Fibroblast of the conjunctiva (primary cell): Measurements from ENCODE around the gene MTA1.

Experiments
- DNase-seq: peaks from one replicate; pipeline ENCODE4 v3.0.0-alpha.2; 2010; ENCODE audit warnings: low read depth

MTA1 gene

GRCh38 chr14:105498430-105499255, 79.0 kb downstream of the MTA1 start:
- no peak for DNase-seq

DNA sequence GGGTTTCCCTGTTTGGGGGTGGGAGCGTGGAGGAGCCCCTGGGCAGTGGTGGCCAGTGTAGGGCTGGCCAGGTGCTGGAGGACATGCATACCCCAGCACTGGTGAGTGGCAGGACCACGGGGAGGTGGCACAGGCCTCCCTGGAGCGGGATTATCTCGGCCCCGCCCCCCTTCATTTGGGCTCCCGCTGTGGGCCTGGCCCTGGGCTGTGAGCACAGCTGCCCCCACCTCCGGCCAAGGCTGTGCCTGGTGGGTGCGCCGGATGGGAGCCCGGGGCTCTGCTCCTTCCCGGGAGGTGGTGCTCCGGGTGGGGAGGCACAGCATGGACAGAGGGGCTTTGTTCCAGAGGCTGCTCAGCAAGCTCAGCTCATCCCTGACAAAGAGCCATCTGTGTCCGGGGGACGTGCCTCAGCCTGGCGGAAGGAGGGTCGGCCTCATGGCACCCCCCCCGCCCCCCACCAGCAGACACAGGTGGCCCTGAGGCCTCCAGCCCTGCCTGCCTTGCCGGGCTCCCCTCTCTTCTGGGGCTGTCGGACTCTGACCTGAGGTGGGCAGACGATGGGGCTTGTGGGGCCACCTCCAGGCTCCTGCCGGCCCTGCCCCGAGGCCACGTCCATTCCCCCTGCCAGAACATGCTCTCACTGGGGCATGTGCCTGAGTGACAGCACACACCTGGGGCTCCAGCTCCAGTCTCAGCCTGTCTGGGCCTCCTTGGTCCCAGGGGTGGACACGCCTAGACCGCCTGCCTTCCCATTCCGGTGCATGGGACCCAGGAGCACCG, 79.8 kb downstream of the MTA1 start:
- no peak for DNase-seq

- no peak for DNase-seq
Measured at GRCh38 chr14:105500036-105500725, 80.6 kb downstream of the MTA1 start.

- DNase-seq = no peak
Measured at GRCh38 chr14:105500726-105501101, 81.1 kb downstream of the MTA1 start.

GRCh38 chr14:105501504-105502291, 82.1 kb downstream of the MTA1 start:
- DNase-seq = no peak

- no peak for DNase-seq
Measured at GRCh38 chr14:105502446-105503295, 83.0 kb downstream of the MTA1 start.

GRCh38 chr14:105503296-105503640, 83.6 kb downstream of the MTA1 start:
- DNase-seq = no peak

- DNase-seq = no peak
Measured at GRCh38 chr14:105503935-105504692, 84.5 kb downstream of the MTA1 start.

DNA sequence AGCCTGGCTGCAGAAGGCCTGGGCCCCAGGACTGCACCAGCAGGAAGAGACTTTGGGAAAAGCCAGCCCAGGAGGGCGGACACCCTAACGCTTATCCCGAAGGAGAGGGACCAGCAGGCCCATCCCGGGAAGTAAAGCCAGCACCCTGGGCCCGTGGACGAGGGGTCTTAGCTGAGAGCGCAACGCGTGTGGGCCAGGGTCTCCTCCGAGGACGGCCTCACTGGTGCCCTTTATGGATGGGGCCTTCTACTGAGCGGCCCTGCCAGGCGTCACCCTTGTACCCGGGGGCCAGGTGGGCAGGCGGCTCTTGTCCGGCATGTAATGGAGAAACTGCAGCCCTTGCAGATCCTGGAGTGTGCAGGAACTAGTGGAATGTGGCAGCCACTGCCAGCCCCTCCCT, 85.5 kb downstream of the MTA1 start:
- no peak for DNase-seq

DNA sequence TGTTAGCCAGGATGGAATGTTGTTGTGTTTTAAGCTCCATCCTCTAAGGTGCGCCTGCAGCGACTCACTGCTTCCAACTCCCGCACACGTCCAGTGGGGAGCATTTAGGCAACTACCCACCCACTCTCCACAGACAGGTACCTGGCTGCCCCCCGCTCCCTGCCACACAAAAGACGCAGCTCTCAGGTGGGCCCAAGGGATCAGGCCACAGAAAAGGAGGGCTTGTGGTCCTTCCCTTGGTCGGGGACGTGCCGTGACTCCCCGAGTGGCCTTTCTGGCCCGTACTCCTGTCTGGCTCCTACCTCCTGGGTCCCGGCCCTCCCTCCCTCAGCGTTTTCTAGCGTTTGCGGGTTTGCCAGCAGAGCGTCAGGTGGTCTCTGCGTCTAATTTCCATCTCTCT, 87.6 kb downstream of the MTA1 start:
- DNase-seq = no peak

GRCh38 chr14:105508069-105508468, 88.4 kb downstream of the MTA1 start:
- no peak for DNase-seq

GRCh38 chr14:105508601-105509000, 89.0 kb downstream of the MTA1 start:
- no peak for DNase-seq

- DNase-seq = no peak
Measured at GRCh38 chr14:105517096-105517495, 97.5 kb downstream of the MTA1 start.

GRCh38 chr14:105519946-105520698, 100.5 kb downstream of the MTA1 start:
- DNase-seq = no peak
